ENCODE measurements around the gene LAMP2. TPM values are rescaled to one million over a fixed set of nuclear protein-coding genes. Genes with fewer than 3 reads are reported as not detected.

LAMP2 gene
- total RNA-seq, 4 donors from 2014 or later, result 119 to 154 (median 131) TPM

- no peak for TF ChIP-seq POLR2AphosphoS5 (IDR thresholded peaks at IDR 0.05)
- no peak for TF ChIP-seq POLR2A (IDR thresholded peaks at IDR 0.05)
- no peak for TF ChIP-seq EP300 (IDR thresholded peaks at IDR 0.05)
- TF ChIP-seq CTCF (IDR thresholded peaks at IDR 0.05), result no peak
- H3K36me3 ChIP-seq, result no peaks in the 10 kb centered on the region
- H3K4me1 ChIP-seq, result no peaks in the 10 kb centered on the region
- 48% methylated on average over 2 of the region's 2 CpGs for WGBS
- H3K27me3 ChIP-seq, result no peaks in the 10 kb centered on the region
- DNase-seq (ENCODE audit: low spot score in 2 of 2), result no peak
- H3K27ac ChIP-seq, result no peak overlapping the region
- no peaks in the 10 kb centered on the region for H3K9me3 ChIP-seq
- H3K4me3 ChIP-seq, result no peak overlapping the region
Measured at GRCh38 chrX:120419463-120419862, 49.6 kb downstream of the LAMP2 start.

GRCh38 chrX:120408168-120408567, 60.9 kb downstream of the LAMP2 start:
- Histone ChIP-seq H3K4me3 (no peak overlapping the region), H3K27ac (no peak overlapping the region), H3K27me3 (no peaks in the 10 kb centered on the region), H3K36me3 (no peaks in the 10 kb centered on the region), H3K9me3 (no peaks in the 10 kb centered on the region), H3K4me1 (no peaks in the 10 kb centered on the region)
- TF ChIP-seq CTCF (IDR thresholded peaks at IDR 0.05) (no peak), EP300 (IDR thresholded peaks at IDR 0.05) (no peak), POLR2AphosphoS5 (IDR thresholded peaks at IDR 0.05) (no peak), POLR2A (IDR thresholded peaks at IDR 0.05) (no peak)
- WGBS, result 70% methylated on average over 1 of the region's 1 CpG
- no peak for DNase-seq (ENCODE audit: low spot score in 2 of 2)

DNA sequence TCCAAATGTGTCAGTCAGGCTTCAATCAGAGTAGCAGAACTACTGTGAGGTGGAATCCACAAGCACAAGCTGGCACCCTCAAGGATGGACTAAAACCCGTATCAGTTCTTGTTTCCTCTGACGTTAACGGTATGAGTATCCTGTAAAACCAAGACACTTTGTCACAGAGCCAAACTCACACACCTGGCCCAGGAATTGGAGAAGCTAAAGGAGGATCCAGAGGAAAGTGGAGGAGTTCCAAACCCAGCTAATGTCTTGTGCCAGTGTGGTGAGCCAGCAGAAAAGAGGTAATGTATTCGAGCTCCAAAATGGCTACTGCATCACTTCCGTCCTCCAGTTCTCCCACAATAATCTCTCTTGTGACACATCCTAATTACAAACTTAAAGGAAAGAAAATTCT, 62.5 kb downstream of the LAMP2 start:
- H3K9me3 ChIP-seq, result no peaks in the 10 kb centered on the region
- DNase-seq (ENCODE audit: low spot score in 2 of 2), result no peak
- no peak overlapping the region for H3K4me3 ChIP-seq
- TF ChIP-seq CTCF (IDR thresholded peaks at IDR 0.05) (no peak), POLR2A (IDR thresholded peaks at IDR 0.05) (no peak), POLR2AphosphoS5 (IDR thresholded peaks at IDR 0.05) (no peak), EP300 (IDR thresholded peaks at IDR 0.05) (no peak)
- H3K4me1 ChIP-seq, result no peaks in the 10 kb centered on the region
- WGBS, result 73% methylated on average over 5 of the region's 5 CpGs
- no peaks in the 10 kb centered on the region for H3K27me3 ChIP-seq
- H3K27ac ChIP-seq, result no peak overlapping the region
- H3K36me3 ChIP-seq, result no peaks in the 10 kb centered on the region

- H3K4me1 ChIP-seq, result no peaks in the 10 kb centered on the region
- no peak overlapping the region for H3K27ac ChIP-seq
- no peak overlapping the region for H3K4me3 ChIP-seq
- TF ChIP-seq POLR2A (IDR thresholded peaks at IDR 0.05) (no peak), EP300 (IDR thresholded peaks at IDR 0.05) (no peak), POLR2AphosphoS5 (IDR thresholded peaks at IDR 0.05) (no peak), CTCF (IDR thresholded peaks at IDR 0.05) (no peak)
- H3K36me3 ChIP-seq, result no peaks in the 10 kb centered on the region
- no peaks in the 10 kb centered on the region for H3K9me3 ChIP-seq
- WGBS, result 90% methylated on average over 2 of the region's 2 CpGs
- no peaks in the 10 kb centered on the region for H3K27me3 ChIP-seq
- no peak for DNase-seq (ENCODE audit: low spot score in 2 of 2)
Measured at GRCh38 chrX:120402369-120402768, 66.7 kb downstream of the LAMP2 start.

DNA sequence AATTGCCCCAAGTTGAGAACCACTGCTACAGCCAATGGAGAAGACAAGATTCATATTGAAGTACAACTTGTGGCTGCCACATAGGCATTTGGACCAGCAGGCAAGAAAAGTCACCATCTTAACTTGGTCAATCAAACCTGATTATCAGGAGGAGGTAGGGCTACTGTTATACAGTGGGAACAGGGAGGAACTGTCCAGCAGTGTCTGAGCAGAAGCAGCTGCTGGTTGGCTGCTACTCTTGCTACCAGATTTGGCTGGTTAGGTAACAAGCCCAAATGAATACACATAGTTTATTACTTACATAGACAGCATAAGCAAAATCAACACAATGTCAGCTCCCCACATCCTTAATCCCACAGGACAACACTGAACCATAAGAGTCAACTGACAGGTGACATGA, 67.8 kb downstream of the LAMP2 start:
- TF ChIP-seq EP300 (IDR thresholded peaks at IDR 0.05) (no peak), POLR2A (IDR thresholded peaks at IDR 0.05) (no peak), POLR2AphosphoS5 (IDR thresholded peaks at IDR 0.05) (no peak), CTCF (IDR thresholded peaks at IDR 0.05) (no peak)
- Histone ChIP-seq H3K36me3 (no peaks in the 10 kb centered on the region), H3K4me1 (no peaks in the 10 kb centered on the region), H3K27ac (no peak overlapping the region), H3K4me3 (no peak overlapping the region), H3K27me3 (no peaks in the 10 kb centered on the region), H3K9me3 (no peaks in the 10 kb centered on the region)
- DNase-seq (ENCODE audit: low spot score in 2 of 2), result no peak
